ENCODE measurements around the gene MCC.

MCC gene

DNA sequence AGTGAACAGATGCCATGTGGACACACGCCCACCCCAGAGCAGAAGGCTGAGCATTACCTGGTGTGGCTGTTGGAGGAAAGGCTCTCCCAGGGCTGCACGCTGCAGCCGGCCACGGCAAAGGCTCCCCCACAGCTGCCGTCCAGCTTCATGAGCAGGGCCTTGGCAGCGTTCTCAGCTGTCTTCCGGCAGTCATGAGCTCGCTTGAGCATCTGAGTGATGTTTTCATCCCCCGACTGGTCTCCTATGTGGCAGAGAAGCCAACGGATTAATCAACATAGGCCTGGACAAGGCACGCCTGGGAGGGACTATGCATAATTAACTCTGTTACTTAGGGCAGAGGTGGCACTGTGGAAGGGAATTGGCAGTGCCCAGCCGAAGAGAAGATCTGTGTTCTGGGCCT lies 424.3 kb downstream of the MCC start:
- TF ChIP-seq, protein P1, sequence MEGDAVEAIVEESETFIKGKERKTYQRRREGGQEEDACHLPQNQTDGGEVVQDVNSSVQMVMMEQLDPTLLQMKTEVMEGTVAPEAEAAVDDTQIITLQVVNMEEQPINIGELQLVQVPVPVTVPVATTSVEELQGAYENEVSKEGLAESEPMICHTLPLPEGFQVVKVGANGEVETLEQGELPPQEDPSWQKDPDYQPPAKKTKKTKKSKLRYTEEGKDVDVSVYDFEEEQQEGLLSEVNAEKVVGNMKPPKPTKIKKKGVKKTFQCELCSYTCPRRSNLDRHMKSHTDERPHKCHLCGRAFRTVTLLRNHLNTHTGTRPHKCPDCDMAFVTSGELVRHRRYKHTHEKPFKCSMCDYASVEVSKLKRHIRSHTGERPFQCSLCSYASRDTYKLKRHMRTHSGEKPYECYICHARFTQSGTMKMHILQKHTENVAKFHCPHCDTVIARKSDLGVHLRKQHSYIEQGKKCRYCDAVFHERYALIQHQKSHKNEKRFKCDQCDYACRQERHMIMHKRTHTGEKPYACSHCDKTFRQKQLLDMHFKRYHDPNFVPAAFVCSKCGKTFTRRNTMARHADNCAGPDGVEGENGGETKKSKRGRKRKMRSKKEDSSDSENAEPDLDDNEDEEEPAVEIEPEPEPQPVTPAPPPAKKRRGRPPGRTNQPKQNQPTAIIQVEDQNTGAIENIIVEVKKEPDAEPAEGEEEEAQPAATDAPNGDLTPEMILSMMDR (IDR thresholded peaks at IDR 0.05; ENCODE audit: low read depth, low read length) = no peak
- H3K27me3 ChIP-seq (ENCODE audit: insufficient read depth, low read depth, severe bottlenecking) = no peaks in the 10 kb centered on the region
- no peaks in the 10 kb centered on the region for H3K9me3 ChIP-seq (ENCODE audit: severe bottlenecking)
- H3K4me3 ChIP-seq (ENCODE audit: low read depth, low read length) = no peak overlapping the region
- no peak for DNase-seq
- H3K36me3 ChIP-seq = peaks cover 100% of the 10 kb centered on the region
- no peak overlapping the region for H3K27ac ChIP-seq

DNA sequence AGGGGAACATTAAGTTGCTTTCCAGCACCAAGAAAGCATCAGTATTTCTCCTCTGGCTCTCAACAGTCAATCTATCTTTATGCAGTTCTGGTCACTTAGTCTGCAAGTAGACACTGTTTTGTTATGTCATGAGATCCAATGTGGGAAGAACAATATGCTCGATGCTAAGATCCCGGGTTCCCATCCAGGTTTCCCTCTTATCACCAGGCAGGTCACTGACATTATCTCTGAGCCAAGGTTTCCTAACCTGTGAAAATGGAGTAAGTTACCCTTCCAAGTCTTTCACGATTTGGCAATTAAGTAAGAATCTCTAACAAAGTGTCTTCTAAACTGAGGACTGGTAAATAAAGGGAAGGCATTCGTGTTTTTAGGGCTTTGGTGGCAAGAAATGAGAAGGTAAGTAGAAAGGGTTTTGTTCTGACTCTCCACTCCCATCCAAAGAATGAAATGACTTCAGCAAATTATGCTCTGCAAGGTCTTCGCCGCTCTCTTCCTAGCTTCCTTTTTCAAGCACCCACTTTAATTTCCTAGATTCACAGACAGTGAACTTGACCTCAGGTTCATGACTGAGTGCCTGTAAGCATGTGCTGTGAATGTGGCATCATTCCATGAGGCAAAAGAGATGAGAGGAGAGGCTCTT lies 425.3 kb downstream of the MCC start:
- no peak overlapping the region; the same call in 1 of the 2 replicates for H3K27ac ChIP-seq
- TF ChIP-seq, protein P1 (IDR thresholded peaks at IDR 0.05; ENCODE audit: low read depth, low read length) = no peak
- DNase-seq = no peak

DNA sequence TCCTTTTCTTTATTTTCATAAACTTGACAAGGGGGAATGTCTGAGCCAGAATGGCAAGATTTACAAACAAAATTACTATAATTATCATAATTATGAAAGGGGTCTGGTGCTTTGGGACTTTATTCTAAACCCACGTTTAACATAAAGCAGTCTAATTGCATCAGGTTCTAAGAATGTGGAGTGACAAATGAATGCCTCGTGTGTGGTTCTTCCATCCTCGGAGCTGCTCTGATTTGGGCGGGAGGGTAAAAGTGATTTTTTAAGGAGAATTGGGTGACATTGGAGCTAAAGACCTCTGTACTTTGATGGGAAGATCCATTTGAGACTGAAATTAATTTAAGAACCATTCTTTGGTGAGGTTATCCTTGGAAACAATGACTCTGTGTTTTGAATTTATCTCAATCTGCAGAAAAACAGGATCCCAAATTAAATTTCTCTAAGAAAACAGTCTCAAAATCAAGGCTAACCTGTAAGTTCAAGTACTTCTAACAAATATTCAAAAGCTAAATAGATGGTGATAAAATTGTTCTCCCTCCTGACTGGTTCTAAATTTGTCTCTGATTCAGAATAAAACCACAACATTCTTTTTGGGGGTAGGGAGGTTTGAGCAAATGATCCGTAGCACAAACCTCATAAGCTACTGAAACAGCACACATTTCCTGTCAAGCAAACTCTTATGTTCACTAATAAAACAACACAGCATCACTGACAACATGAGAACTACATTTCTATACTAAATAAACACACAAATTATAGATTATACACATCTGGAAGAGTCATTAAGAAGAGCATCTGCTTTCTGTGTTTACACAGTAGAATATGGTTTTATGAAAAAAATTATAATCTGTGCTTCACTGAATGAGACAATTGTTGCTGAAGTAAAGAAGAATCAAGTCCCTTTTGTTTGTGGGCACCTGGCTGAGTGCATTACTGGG lies 426.1 kb downstream of the MCC start:
- Histone ChIP-seq H3K27ac (no peak overlapping the region; the same call in 1 of the 2 replicates), H3K36me3 (peaks cover 100% of the 10 kb centered on the region), H3K4me3 (ENCODE audit: low read depth, low read length) (no peak overlapping the region), H3K27me3 (ENCODE audit: insufficient read depth, low read depth, severe bottlenecking) (no peaks in the 10 kb centered on the region), H3K9me3 (ENCODE audit: severe bottlenecking) (no peaks in the 10 kb centered on the region)
- DNase-seq = no peak
- TF ChIP-seq, protein P1 (IDR thresholded peaks at IDR 0.05; ENCODE audit: low read depth, low read length) = no peak

More for the DNA sequence above, 425.3 kb downstream of the MCC start:
- Histone ChIP-seq H3K9me3 (ENCODE audit: severe bottlenecking) (no peaks in the 10 kb centered on the region), H3K4me3 (ENCODE audit: low read depth, low read length) (no peak overlapping the region), H3K36me3 (peaks cover 100% of the 10 kb centered on the region), H3K27me3 (ENCODE audit: insufficient read depth, low read depth, severe bottlenecking) (no peaks in the 10 kb centered on the region)

DNA sequence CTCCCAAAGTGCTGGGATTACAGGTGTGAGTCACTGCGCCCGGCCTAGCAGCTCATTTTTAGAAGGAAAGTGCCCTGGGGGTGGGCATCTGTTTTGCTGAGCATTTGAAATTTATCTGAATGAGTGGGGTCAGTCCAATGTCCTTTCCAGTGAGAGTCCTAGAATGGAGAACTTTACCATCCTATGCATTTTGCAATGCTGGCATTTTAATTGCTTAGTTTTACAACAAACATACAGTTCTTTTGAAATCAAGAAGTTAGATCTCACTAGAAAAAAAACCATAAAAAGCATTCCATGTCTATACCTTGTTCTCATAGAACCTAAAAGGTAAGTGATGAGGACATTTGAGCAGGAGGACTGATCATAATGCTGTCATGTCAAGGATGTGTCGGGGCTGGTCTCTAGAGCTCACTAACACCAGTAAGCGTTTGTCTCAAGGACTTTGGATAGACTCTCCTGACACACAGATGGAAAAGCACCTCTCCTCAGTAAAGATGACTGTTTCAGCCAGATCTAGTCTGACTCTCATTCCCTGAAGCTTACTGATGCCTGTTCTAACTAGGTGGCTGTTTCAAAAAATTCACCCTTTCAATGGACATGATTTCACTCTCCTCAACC lies 427.7 kb downstream of the MCC start:
- Histone ChIP-seq H3K9me3 (ENCODE audit: severe bottlenecking) (no peaks in the 10 kb centered on the region), H3K4me3 (ENCODE audit: low read depth, low read length) (no peak overlapping the region), H3K27me3 (ENCODE audit: insufficient read depth, low read depth, severe bottlenecking) (no peaks in the 10 kb centered on the region), H3K36me3 (peaks cover 100% of the 10 kb centered on the region), H3K27ac (no peak overlapping the region)
- DNase-seq = no peak
- TF ChIP-seq, protein P1 (IDR thresholded peaks at IDR 0.05; ENCODE audit: low read depth, low read length) = no peak

DNA sequence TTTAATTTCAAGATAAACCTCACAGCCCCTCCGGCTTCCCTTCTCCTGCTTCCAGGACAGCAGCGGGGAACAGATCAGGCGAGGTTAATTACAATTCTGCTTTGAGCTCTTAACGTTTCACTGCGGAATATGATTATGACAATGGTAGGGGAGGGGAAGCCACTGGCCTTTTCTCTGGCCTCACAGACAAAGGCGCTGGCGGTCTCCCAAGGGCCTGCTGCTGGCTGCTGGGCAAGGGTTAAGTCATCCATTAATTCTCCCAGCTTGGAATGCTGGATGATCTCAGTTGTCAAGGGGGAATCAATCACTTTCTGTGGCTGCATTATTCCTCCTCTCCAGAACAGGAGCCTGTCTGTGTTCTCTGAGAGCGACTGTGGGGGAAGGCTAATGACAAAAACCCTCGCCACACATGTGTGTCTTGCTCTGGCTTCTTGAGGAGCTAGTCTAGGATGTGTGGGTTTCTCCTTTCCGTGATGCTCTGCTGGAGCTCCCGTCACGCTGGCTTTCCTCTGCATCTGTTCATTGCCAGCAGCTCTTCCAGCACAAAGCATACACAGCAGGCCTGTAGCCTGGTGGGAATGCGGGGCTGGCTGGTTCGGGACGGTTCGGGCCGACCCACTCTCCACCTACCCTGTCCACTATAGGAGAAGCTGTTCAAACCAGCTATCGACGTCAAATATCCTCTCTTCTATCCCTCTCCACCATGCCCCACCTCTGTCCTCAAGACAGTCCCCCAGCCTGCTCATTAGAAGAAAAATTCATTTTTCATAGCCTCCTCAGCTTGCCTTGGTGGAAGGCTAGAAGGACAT lies 428.8 kb downstream of the MCC start:
- TF ChIP-seq, protein P1 (IDR thresholded peaks at IDR 0.05; ENCODE audit: low read depth, low read length) = no peak
- Histone ChIP-seq H3K27ac (peak overlapping the region; percentile 21), H3K9me3 (ENCODE audit: severe bottlenecking) (no peaks in the 10 kb centered on the region), H3K27me3 (ENCODE audit: insufficient read depth, low read depth, severe bottlenecking) (no peaks in the 10 kb centered on the region), H3K36me3 (peaks cover 100% of the 10 kb centered on the region), H3K4me3 (ENCODE audit: low read depth, low read length) (no peak overlapping the region)
- DNase-seq = no peak
